WTC11 (cell line): ENCODE results near the gene GTPBP8.

Experiments
- CBFB ChIP-seq: sonication (generic); formaldehyde crosslinking; IDR thresholded peaks from 2 replicates; pipeline ENCODE4 v1.8.1; 2022; ENCODE audit warnings: mild to moderate bottlenecking, low read depth, missing genetic modification reagents
- ETV6 ChIP-seq: sonication (generic); formaldehyde crosslinking; IDR thresholded peaks from 2 replicates; pipeline ENCODE4 v1.8.1; 2022; ENCODE audit warnings: mild to moderate bottlenecking, missing genetic modification reagents
- SP1 ChIP-seq: sonication (generic); formaldehyde crosslinking; conservative IDR thresholded peaks from 2 replicates; pipeline ENCODE4 v1.8.1; 2022; ENCODE audit warnings: missing genetic modification reagents
- TF ChIP-seq, protein P1 (sequence below): sonication (generic); formaldehyde crosslinking; IDR thresholded peaks from 2 replicates; pipeline ENCODE4 v1.8.1; 2022; ENCODE audit warnings: low read depth, mild to moderate bottlenecking, moderate library complexity, missing genetic modification reagents, borderline replicate concordance
- TF ChIP-seq, protein P2 (sequence below): sonication (generic); formaldehyde crosslinking; IDR thresholded peaks from 2 replicates; pipeline ENCODE4 v1.8.1; 2023; ENCODE audit warnings: mild to moderate bottlenecking, missing genetic modification reagents
- TF ChIP-seq, protein P3 (sequence below): sonication (generic); formaldehyde crosslinking; IDR thresholded peaks from 2 replicates; pipeline ENCODE4 v1.8.1; 2023; ENCODE audit warnings: mild to moderate bottlenecking, missing genetic modification reagents, moderate library complexity
- TF ChIP-seq, protein P4 (sequence below): sonication (generic); formaldehyde crosslinking; IDR thresholded peaks from 2 replicates; pipeline ENCODE4 v1.8.1; 2023; ENCODE audit warnings: mild to moderate bottlenecking, missing genetic modification reagents
- TF ChIP-seq, protein P5 (sequence below): fragments of 200-600 bp; IDR thresholded peaks from 2 replicates; pipeline ENCODE4 v1.8.0; 2022; ENCODE audit warnings: antibody characterized with exemption
- TF ChIP-seq, protein P6 (sequence below): sonication (generic); formaldehyde crosslinking; IDR thresholded peaks from 2 replicates; pipeline ENCODE4 v1.8.0; 2022; ENCODE audit warnings: mild to moderate bottlenecking, missing genetic modification reagents

DNA sequence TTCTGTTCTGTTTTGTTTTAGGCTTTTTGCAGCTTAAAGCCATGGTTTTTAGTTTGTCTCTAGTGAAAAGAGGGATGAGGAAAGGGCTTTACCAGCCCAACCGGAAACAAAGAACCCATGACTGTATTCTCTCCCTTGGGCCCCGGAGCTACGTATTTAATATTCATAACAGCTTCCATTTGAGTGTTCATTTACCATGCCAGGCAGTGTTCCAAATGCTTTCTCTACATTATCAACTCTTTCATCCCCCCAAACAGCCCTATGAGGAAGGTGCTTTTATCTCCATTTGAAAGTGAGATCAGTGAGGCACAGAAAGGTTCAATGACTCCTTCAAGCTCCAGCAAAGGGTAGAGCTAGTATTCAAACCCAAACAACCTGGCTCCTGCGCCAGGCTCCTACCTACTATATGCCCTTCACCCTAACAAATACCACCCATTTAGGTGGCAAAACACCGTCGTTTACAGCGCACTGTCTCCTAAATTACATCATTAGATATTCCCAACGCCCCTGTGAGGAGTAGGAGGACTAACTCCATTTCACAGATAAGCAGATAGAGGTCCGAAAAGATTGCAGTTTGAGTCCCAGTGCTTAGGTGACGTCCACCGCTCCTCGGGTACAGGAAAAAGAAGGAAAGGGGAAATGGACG, 27.9 kb downstream of the GTPBP8 start:
- TF ChIP-seq ETV6 (no peak), CBFB (CRISPR knock-in tag) (no peak), SP1 (no peak)
- TF ChIP-seq, protein P1, sequence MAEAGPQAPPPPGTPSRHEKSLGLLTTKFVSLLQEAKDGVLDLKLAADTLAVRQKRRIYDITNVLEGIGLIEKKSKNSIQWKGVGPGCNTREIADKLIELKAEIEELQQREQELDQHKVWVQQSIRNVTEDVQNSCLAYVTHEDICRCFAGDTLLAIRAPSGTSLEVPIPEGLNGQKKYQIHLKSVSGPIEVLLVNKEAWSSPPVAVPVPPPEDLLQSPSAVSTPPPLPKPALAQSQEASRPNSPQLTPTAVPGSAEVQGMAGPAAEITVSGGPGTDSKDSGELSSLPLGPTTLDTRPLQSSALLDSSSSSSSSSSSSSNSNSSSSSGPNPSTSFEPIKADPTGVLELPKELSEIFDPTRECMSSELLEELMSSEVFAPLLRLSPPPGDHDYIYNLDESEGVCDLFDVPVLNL (CRISPR knock-in tag): no peak
- TF ChIP-seq, protein P2, sequence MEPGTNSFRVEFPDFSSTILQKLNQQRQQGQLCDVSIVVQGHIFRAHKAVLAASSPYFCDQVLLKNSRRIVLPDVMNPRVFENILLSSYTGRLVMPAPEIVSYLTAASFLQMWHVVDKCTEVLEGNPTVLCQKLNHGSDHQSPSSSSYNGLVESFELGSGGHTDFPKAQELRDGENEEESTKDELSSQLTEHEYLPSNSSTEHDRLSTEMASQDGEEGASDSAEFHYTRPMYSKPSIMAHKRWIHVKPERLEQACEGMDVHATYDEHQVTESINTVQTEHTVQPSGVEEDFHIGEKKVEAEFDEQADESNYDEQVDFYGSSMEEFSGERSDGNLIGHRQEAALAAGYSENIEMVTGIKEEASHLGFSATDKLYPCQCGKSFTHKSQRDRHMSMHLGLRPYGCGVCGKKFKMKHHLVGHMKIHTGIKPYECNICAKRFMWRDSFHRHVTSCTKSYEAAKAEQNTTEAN: no peak
- TF ChIP-seq, protein P3, sequence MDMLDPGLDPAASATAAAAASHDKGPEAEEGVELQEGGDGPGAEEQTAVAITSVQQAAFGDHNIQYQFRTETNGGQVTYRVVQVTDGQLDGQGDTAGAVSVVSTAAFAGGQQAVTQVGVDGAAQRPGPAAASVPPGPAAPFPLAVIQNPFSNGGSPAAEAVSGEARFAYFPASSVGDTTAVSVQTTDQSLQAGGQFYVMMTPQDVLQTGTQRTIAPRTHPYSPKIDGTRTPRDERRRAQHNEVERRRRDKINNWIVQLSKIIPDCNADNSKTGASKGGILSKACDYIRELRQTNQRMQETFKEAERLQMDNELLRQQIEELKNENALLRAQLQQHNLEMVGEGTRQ: no peak
- TF ChIP-seq, protein P4, sequence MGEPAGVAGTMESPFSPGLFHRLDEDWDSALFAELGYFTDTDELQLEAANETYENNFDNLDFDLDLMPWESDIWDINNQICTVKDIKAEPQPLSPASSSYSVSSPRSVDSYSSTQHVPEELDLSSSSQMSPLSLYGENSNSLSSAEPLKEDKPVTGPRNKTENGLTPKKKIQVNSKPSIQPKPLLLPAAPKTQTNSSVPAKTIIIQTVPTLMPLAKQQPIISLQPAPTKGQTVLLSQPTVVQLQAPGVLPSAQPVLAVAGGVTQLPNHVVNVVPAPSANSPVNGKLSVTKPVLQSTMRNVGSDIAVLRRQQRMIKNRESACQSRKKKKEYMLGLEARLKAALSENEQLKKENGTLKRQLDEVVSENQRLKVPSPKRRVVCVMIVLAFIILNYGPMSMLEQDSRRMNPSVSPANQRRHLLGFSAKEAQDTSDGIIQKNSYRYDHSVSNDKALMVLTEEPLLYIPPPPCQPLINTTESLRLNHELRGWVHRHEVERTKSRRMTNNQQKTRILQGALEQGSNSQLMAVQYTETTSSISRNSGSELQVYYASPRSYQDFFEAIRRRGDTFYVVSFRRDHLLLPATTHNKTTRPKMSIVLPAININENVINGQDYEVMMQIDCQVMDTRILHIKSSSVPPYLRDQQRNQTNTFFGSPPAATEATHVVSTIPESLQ (CRISPR knock-in tag): no peak
- TF ChIP-seq, protein P5, sequence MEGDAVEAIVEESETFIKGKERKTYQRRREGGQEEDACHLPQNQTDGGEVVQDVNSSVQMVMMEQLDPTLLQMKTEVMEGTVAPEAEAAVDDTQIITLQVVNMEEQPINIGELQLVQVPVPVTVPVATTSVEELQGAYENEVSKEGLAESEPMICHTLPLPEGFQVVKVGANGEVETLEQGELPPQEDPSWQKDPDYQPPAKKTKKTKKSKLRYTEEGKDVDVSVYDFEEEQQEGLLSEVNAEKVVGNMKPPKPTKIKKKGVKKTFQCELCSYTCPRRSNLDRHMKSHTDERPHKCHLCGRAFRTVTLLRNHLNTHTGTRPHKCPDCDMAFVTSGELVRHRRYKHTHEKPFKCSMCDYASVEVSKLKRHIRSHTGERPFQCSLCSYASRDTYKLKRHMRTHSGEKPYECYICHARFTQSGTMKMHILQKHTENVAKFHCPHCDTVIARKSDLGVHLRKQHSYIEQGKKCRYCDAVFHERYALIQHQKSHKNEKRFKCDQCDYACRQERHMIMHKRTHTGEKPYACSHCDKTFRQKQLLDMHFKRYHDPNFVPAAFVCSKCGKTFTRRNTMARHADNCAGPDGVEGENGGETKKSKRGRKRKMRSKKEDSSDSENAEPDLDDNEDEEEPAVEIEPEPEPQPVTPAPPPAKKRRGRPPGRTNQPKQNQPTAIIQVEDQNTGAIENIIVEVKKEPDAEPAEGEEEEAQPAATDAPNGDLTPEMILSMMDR: no peak
- TF ChIP-seq, protein P6, sequence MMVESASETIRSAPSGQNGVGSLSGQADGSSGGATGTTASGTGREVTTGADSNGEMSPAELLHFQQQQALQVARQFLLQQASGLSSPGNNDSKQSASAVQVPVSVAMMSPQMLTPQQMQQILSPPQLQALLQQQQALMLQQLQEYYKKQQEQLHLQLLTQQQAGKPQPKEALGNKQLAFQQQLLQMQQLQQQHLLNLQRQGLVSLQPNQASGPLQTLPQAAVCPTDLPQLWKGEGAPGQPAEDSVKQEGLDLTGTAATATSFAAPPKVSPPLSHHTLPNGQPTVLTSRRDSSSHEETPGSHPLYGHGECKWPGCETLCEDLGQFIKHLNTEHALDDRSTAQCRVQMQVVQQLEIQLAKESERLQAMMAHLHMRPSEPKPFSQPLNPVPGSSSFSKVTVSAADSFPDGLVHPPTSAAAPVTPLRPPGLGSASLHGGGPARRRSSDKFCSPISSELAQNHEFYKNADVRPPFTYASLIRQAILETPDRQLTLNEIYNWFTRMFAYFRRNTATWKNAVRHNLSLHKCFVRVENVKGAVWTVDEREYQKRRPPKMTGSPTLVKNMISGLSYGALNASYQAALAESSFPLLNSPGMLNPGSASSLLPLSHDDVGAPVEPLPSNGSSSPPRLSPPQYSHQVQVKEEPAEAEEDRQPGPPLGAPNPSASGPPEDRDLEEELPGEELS (CRISPR knock-in tag): no peak
